Left ventricle myocardium inferior (tissue), 1 donor: Measurements from ENCODE around the gene SNX13. TPM values are rescaled to one million over a fixed set of nuclear protein-coding genes. Genes with fewer than 3 reads are reported as not detected.

Experiments
- DNase-seq: peaks from one replicate; pipeline ENCODE4 v3.0.0-alpha.2; 2020
- H3K27ac ChIP-seq: fragments of 200-600 bp; replicated peaks from 2 replicates; pipeline ENCODE4 v1.8.0; 2021
- H3K27me3 ChIP-seq: fragments of 200-600 bp; 2 replicates; pipeline ENCODE4 v1.8.0; 2021; ENCODE audit warnings: low read depth
- H3K36me3 ChIP-seq: fragments of 200-600 bp; 2 replicates; pipeline ENCODE4 v1.8.0; 2021
- H3K4me1 ChIP-seq: fragments of 200-600 bp; 2 replicates; pipeline ENCODE4 v1.8.0; 2021
- H3K4me3 ChIP-seq: fragments of 200-600 bp; 2 replicates; pipeline ENCODE4 v1.8.0; 2021; ENCODE audit warnings: mild to moderate bottlenecking, moderate library complexity
- H3K9me3 ChIP-seq: fragments of 200-600 bp; replicated peaks from 2 replicates; pipeline ENCODE4 v1.8.0; 2021
- CTCF ChIP-seq: fragments of 200-600 bp; IDR thresholded peaks from 2 replicates; pipeline ENCODE4 v1.8.0; 2021; ENCODE audit warnings: antibody characterized with exemption, mild to moderate bottlenecking, borderline replicate concordance
- intact Hi-C: fragments of 100-400 bp; cut with micrococcal nuclease; formaldehyde crosslinking; loops from one replicate; pipeline ENCODE4 v1.11.0; 2022
- total RNA-seq: library from RNA; stranded (reverse); fragmentation: NEBNext Ultra II Directional; extraction: Animal tissue kit (Norgen Biotek cat#: 25700); gene quantifications from one replicate; pipeline ENCODE4 v1.2.1, GENCODE V29; 2021
- donor health status: DM: no; HTN: yes; CAD: no; lungs with severe emphysema.

Gene SNX13
- total RNA-seq, 1 donor from 2014 or later = 42.2 TPM

- Histone ChIP-seq H3K27ac (no peak overlapping the region), H3K4me1 (peaks cover 17% of the 10 kb centered on the region), H3K4me3 (no peak overlapping the region), H3K36me3 (peaks cover 73% of the 10 kb centered on the region), H3K9me3 (peaks cover 23% of the 10 kb centered on the region), H3K27me3 (no peaks in the 10 kb centered on the region)
- DNase-seq = no peak
- no peak for TF ChIP-seq CTCF
- intact Hi-C loops = no loop called here
Observed at GRCh38 chr7:17863809-17864143, 76.5 kb downstream of the SNX13 start.

- Histone ChIP-seq H3K4me1 (peaks cover 17% of the 10 kb centered on the region), H3K27me3 (no peaks in the 10 kb centered on the region), H3K36me3 (peaks cover 68% of the 10 kb centered on the region), H3K27ac (no peak overlapping the region), H3K9me3 (peaks cover 23% of the 10 kb centered on the region), H3K4me3 (no peak overlapping the region)
- DNase-seq = no peak
- intact Hi-C loops = no loop called here
- TF ChIP-seq CTCF = no peak
Observed at GRCh38 chr7:17863095-17863808, 77.0 kb downstream of the SNX13 start.

- Histone ChIP-seq H3K27ac (no peak overlapping the region), H3K9me3 (peaks cover 20% of the 10 kb centered on the region), H3K36me3 (peaks cover 58% of the 10 kb centered on the region), H3K4me1 (peaks cover 9% of the 10 kb centered on the region), H3K4me3 (no peak overlapping the region), H3K27me3 (no peaks in the 10 kb centered on the region)
- TF ChIP-seq CTCF = no peak
- DNase-seq = no peak
- intact Hi-C loops = no loop called here
Observed at GRCh38 chr7:17856251-17856650, 84.0 kb downstream of the SNX13 start.

- TF ChIP-seq CTCF = no peak
- H3K4me1 ChIP-seq = no peaks in the 10 kb centered on the region
- H3K4me3 ChIP-seq = no peak overlapping the region
- H3K27me3 ChIP-seq = no peaks in the 10 kb centered on the region
- intact Hi-C loops = no loop called here
- peaks cover 50% of the 10 kb centered on the region for H3K36me3 ChIP-seq
- H3K27ac ChIP-seq = no peak overlapping the region
- DNase-seq = no peak
- peaks cover 20% of the 10 kb centered on the region for H3K9me3 ChIP-seq
Observed at GRCh38 chr7:17855202-17855601, 85.1 kb downstream of the SNX13 start.

- peaks cover 43% of the 10 kb centered on the region for H3K36me3 ChIP-seq
Observed at GRCh38 chr7:17854261-17855047, 85.8 kb downstream of the SNX13 start.

More at GRCh38 chr7:17854261-17855047, 85.8 kb downstream of the SNX13 start:
- Histone ChIP-seq H3K27ac (no peak overlapping the region), H3K27me3 (no peaks in the 10 kb centered on the region), H3K4me3 (no peak overlapping the region), H3K9me3 (peaks cover 20% of the 10 kb centered on the region), H3K4me1 (peaks cover 6% of the 10 kb centered on the region)
- intact Hi-C loops = no loop called here
- DNase-seq = no peak
- TF ChIP-seq CTCF = no peak
